ENCODE results near the gene MCTP1. TPM values are rescaled to one million over a fixed set of nuclear protein-coding genes. Genes with fewer than 3 reads are reported as not detected.

Gene MCTP1
- total and polyA plus RNA-seq, 2 of the 13 experiments (the other 11 are each of a cell fraction or from before 2014, with no cell fraction given): 0.15 to 0.48 TPM

DNA sequence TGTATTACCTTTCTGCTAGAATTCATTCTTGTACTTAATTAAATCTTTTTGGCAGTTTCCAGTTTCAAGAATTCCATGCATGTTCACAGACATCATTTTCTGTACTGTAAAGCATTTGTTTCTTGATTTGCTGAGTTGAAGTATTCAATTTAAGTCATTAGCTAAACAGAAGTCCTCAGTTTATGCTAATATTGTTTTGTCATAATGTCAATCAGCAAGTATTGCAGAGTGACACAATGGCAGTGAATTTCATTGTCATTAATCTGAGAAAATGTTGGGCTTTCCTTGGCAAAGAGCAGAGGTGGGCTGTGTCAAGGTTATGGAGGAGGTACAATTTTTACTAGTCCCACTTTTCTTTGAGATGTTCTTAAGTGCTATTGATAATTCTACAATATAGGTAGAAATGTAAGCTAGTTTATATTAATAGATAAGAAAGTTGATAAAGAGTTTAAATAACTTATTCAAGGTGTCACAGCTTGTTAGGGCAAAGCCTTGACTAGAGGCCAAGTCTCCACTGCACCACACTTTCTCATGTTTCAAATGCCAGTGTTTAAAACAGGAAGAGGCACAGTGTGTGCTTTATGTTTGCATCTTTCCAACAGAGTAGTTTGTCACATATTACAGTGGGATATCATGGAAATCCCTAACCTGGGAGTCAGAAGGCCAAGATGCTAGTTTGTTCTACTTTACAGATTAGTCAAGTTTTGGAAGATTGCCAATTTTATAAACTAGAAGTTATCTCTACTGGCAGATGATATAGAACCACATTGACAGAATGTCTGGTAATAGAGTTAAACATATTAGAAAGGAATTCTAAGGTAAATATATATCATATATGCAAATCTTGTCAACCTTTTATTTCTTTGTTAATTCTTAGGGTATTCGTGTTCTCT is 610.2 kb downstream of the MCTP1 start:
- BruUV-seq (replicated peaks): no TSS peak
- Histone ChIP-seq H3K9me3 (ENCODE audit: low read length) (no peaks in the 10 kb centered on the region), H3K4me2 (ENCODE audit: low read depth, low read length) (no peak overlapping the region), H3K9ac (ENCODE audit: insufficient read depth, low read depth, low read length) (no peak overlapping the region), H3K27ac (ENCODE audit: extremely low read length, insufficient read depth, low read length) (no peak overlapping the region), H3K4me1 (ENCODE audit: insufficient read depth, low read length) (no peaks in the 10 kb centered on the region), H2AFZ (ENCODE audit: low read length) (no peak overlapping the region), H3K4me3 (replicated peaks in 1 of 3; ENCODE audit: insufficient read depth in 1 of 3, low read depth in 2 of 3, low read length in 3 of 3) (no peak overlapping the region), H3K79me2 (ENCODE audit: insufficient read depth, low read length) (no peaks in the 10 kb centered on the region), H4K20me1 (ENCODE audit: insufficient read depth, low read length) (no peaks in the 10 kb centered on the region), H3K27me3 (ENCODE audit: control insufficient read depth in 1 of 2, insufficient read depth in 2 of 2, low read length in 2 of 2) (no peaks in the 10 kb centered on the region), H3K36me3 (replicated peaks in 1 of 2; ENCODE audit: control insufficient read depth in 1 of 2, insufficient read depth in 2 of 2, low read length in 2 of 2) (peaks cover 0 to 7% of the 10 kb centered on the region in 2 experiments; a peak in 1 of 5 replicates)
- intact Hi-C loops (cut with micrococcal nuclease; ENCODE audit: unreplicated experiment) (no loop called here), in situ Hi-C loops (cut with HindIII; ENCODE audit: extremely low pct_ligation_motif_present, low pct_unique_long_range_greater_than_20kb) (no loop called here)
- 98% methylated on average over 1 of the region's 1 CpG for WGBS (ENCODE audit: low lambda C conversion rate)
- FAIRE-seq: no peak
- CTCF ChIA-PET (ENCODE audit: low intra/inter-chr PET ratio, low total read pairs): no interaction called here
- POLR2A ChIA-PET: no interaction called here
- no peak for ATAC-seq
- no peak for DNase-seq (ENCODE audit: low spot score)
- TF ChIP-seq CEBPB (IDR thresholded peaks at IDR 0.05; ENCODE audit: borderline replicate concordance, low read depth, low read length) (no peak), ZNF432 (CRISPR knock-in tag; IDR thresholded peaks at IDR 0.05; ENCODE audit: borderline replicate concordance) (no peak), ZNF564 (CRISPR knock-in tag; IDR thresholded peaks at IDR 0.05) (no peak), ZNF550 (CRISPR knock-in tag; IDR thresholded peaks at IDR 0.05; ENCODE audit: borderline replicate concordance) (no peak), CAMTA2 (CRISPR knock-in tag; IDR thresholded peaks at IDR 0.05; ENCODE audit: borderline replicate concordance) (no peak), SP4 (CRISPR knock-in tag; IDR thresholded peaks at IDR 0.05) (no peak), ZSCAN25 (CRISPR knock-in tag; IDR thresholded peaks at IDR 0.05) (no peak), MXD3 (CRISPR knock-in tag; IDR thresholded peaks at IDR 0.05) (no peak), SATB2 (CRISPR knock-in tag; IDR thresholded peaks at IDR 0.05) (no peak), SNAPC4 (CRISPR knock-in tag; IDR thresholded peaks at IDR 0.05) (no peak), ZC3H13 (CRISPR knock-in tag; IDR thresholded peaks at IDR 0.05) (no peak), ZKSCAN8 (CRISPR knock-in tag; IDR thresholded peaks at IDR 0.05; ENCODE audit: borderline replicate concordance) (no peak)
- TF ChIP-seq, protein P1, sequence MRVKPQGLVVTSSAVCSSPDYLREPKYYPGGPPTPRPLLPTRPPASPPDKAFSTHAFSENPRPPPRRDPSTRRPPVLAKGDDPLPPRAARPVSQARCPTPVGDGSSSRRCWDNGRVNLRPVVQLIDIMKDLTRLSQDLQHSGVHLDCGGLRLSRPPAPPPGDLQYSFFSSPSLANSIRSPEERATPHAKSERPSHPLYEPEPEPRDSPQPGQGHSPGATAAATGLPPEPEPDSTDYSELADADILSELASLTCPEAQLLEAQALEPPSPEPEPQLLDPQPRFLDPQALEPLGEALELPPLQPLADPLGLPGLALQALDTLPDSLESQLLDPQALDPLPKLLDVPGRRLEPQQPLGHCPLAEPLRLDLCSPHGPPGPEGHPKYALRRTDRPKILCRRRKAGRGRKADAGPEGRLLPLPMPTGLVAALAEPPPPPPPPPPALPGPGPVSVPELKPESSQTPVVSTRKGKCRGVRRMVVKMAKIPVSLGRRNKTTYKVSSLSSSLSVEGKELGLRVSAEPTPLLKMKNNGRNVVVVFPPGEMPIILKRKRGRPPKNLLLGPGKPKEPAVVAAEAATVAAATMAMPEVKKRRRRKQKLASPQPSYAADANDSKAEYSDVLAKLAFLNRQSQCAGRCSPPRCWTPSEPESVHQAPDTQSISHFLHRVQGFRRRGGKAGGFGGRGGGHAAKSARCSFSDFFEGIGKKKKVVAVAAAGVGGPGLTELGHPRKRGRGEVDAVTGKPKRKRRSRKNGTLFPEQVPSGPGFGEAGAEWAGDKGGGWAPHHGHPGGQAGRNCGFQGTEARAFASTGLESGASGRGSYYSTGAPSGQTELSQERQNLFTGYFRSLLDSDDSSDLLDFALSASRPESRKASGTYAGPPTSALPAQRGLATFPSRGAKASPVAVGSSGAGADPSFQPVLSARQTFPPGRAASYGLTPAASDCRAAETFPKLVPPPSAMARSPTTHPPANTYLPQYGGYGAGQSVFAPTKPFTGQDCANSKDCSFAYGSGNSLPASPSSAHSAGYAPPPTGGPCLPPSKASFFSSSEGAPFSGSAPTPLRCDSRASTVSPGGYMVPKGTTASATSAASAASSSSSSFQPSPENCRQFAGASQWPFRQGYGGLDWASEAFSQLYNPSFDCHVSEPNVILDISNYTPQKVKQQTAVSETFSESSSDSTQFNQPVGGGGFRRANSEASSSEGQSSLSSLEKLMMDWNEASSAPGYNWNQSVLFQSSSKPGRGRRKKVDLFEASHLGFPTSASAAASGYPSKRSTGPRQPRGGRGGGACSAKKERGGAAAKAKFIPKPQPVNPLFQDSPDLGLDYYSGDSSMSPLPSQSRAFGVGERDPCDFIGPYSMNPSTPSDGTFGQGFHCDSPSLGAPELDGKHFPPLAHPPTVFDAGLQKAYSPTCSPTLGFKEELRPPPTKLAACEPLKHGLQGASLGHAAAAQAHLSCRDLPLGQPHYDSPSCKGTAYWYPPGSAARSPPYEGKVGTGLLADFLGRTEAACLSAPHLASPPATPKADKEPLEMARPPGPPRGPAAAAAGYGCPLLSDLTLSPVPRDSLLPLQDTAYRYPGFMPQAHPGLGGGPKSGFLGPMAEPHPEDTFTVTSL (CRISPR knock-in tag; IDR thresholded peaks at IDR 0.05; ENCODE audit: borderline replicate concordance): no peak
